Measurements from ENCODE around the gene SNF8.

- TF ChIP-seq CTCF (conservative IDR thresholded peaks at IDR 0.05; ENCODE audit: low read length) = no peak
- TF ChIP-seq EZH2phosphoT487 (IDR thresholded peaks at IDR 0.05; ENCODE audit: borderline replicate concordance) = no peak
Measured at GRCh38 chr17:48990882-48991357, 46.3 kb upstream of the SNF8 start.

Data from Loucy (cell line).